SIG-M5 treated with dmso at 0.1 percent for 504 hours (cell line): ENCODE data around the gene NSUN2.

ENCODE experiments used
- DNase-seq: peaks from one replicate; lab custom pipeline; 2025; ENCODE audit not compliant: unreplicated experiment; lab: John Stamatoyannopoulos, UW

Gene NSUN2

GRCh38 chr5:6606884-6607558 lies 25.8 kb downstream of the NSUN2 start:
- DNase-seq: no peak

DNA sequence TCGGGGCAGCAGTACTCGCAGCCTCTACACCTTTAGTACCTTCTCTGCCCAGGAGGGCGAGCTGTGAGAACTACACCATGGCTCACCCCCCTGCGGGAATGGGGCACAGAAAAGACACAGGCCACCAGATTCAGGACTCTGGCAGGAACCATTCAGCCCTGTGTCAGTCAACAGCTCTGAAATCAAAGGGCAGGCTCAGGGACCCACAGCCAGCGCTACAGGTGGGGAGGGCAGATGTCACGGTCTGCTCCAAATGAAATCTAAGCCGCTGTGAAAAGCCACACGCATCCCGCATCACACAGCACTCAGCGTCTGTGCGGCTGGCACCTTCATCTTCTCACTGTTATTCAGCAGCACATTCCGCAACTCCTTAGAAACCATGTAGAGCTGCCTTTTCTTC lies 27.9 kb downstream of the NSUN2 start:
- DNase-seq: no peak

- no peak for DNase-seq
Measured at GRCh38 chr5:6604341-6604740, 28.5 kb downstream of the NSUN2 start.

GRCh38 chr5:6603643-6604042 lies 29.2 kb downstream of the NSUN2 start:
- no peak for DNase-seq

DNA sequence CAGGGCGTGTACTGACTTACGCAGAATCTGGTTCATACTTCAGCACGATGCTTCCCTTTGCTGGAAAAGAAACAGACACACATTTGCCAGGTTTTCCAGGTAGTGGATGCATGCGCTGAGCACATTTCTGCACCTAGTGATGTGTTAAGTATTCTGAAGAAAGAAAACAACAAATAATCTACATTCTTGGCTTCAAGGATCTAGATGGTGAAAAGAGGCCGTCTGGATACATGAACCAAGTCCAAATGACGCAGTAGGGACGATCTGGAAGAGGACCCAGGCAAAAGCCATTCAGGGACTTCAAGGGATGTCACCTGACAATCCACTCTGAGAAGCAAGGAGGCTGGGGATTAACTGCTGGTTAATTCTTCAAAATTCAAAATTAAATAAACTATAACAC lies 30.4 kb downstream of the NSUN2 start:
- no peak for DNase-seq

DNA sequence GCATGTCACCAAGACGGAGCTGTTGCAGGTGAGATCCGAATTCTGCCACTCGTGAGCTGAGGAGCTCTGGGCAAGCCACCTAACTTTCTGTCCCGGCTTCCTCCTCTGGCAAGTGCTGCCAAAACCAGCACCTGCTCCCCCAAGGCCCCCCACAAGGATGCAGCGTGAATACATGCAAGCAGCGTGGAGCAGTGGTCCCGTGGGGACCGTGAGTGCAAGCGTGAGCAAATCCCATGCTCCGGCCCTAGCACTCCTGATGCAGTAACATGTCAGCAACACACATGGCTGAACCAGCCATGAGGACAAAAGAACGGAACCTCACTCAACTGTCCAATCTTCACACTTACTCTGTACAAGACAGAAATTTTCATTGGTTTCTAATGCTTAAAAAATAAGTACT lies 31.0 kb downstream of the NSUN2 start:
- no peak for DNase-seq

DNA sequence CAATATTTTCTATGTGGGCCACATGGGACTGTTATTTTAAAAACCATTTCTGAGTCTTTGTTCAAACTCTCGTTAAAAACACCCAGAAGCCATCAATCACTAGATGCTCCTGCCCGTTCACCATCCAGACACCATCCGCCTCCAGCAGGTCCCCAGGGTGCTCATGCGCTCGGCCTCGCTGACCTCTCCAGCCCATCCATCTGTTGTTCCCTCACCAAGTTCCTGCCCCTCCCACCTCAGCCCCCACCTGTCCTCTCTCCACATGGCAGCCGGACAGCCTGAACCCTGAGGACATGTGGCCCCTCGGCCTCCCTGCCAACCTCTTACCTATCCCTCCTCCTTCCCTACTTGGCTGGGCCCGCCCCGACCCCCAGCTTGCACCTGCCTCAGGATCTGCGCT lies 31.6 kb downstream of the NSUN2 start:
- DNase-seq: no peak

DNA sequence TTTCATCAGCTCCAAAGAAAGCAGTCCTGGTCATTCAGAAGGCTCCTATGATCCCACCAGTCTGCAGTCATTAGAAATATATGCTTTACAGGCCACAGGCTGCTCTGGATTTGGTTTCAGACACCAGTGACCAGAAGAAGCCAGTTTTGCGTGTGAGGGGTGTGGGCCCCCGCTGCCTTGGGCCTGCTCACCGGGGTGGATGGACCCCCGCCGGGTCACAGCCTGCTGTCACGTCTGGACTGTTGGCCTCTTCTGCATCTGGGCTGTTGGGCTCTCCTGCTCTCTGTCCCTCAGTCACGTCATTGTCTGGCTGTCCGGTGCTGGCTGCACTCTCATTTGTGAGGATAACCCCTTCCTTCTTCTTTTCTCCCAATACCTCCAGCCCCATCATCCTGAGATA lies 33.1 kb downstream of the NSUN2 start:
- DNase-seq: no peak

DNA sequence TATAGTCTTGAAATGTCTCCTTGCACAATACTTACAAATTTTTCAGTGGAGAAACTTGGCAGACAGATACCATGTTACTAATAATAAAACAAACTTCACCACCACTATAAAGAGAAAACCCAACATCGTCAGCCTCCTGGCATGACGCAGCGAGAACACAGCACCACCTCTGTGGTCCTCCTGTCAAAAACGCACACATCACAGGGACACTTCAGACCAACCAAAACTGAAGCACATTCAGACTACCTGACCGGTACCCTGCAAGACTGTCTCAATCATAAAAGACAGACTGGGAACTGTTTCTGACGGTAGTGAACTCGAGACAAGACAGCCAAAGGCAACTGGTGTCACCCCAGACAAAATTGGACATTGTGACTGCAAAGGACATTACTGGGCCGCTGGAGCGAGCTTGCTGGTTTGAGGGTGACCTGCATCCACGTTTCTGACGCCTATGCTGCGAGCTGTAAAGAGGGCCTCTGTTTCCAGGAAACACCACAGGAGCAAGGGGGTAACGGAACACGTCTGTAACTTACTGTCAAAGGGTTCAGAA lies 34.4 kb downstream of the NSUN2 start:
- DNase-seq: no peak

GRCh38 chr5:6597557-6597956 lies 35.3 kb downstream of the NSUN2 start:
- DNase-seq: no peak

DNA sequence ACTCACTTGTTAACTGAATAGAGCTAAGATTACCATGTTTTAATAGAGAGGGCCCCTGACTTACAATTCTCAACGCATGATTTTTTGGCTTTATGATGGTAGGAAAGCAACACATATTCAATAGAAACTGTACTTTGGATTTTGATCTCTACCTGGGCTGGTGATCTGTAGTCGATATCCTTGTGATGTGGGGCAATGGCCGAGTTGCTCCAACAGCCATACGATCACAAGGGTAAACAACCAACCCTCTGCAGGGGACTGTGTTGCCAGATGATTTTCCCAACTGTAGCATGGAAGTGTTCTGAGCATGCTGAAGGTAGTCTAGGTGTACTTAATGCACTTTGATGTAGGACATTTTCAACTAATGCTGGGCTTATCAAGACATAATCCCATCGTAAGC lies 36.5 kb downstream of the NSUN2 start:
- no peak for DNase-seq

GRCh38 chr5:6595405-6595804 lies 37.4 kb downstream of the NSUN2 start:
- DNase-seq: no peak

- no peak for DNase-seq
Measured at GRCh38 chr5:6594066-6594465, 38.8 kb downstream of the NSUN2 start.

DNA sequence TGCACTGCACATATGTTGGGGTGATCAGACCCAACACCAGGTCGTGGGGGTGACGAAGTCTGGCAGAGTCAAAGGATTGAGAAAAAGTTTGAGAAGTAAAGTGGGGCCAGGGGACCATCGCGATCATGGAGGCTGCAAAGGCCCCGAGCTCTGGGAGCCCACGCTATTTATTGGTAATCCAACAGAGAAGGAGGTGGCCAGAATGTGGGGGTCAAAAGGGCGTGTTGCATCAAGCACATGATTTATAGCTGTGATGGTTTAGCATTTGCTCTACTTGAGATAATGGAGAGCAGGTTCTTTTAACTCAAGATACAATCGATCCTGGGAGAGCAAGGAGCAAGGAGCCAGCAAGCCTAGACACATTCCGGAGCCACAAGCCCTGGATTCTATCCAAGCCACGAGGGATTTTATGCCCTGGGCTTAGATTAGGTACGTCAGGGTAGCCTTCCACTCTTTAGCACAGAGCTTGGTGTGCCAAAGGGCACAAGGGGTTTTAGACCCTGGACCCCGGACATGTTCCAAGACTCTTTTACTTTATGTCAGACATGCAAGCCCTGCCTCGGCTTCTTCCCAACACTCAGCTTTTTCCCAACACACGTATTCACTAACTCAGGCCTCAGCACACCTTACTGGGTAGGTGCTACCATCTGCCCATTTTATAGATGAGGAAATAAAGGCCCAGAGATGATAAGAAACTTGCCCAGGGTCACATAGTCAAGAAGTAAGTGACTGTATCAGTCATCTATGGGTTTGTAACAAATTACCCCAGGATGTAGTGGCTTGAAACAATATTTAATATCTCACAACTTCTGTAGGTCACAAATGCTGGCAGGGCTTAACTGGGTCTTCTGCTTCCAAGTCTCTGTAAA lies 39.5 kb downstream of the NSUN2 start:
- DNase-seq: no peak

- DNase-seq: peak; percentile 13
Measured at GRCh38 chr5:6592601-6593000, 40.2 kb downstream of the NSUN2 start.

DNA sequence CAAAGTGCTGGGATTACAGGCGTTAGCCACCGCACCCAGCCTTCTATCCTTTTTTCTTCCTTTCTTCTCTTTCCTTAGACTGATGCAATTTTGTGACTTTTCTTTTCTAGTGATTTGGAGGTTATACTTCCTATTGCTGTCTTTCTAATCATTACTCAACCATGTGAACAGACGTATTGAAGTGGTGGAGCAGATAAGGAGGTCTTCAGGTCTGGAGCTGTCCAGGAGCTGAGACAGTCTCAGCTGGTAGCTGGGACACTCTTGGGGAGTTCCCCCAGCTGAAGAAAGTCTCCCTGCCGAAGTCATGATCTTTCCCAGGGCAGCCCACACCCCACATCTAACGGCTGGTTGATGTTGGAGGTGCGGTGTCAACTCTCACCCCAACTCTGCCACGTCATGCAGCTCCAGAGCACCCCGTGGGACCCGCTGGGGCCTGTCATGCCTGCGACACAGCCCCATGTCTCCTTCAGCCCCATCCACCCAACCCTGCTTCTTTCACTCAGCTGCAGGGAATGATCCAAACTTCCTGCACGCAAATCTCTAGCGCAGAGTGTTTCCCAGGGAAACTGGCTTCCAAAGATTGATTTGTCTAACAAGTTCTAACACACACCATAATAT lies 41.1 kb downstream of the NSUN2 start:
- DNase-seq: no peak

GRCh38 chr5:6590581-6590980 lies 42.3 kb downstream of the NSUN2 start:
- no peak for DNase-seq

DNA sequence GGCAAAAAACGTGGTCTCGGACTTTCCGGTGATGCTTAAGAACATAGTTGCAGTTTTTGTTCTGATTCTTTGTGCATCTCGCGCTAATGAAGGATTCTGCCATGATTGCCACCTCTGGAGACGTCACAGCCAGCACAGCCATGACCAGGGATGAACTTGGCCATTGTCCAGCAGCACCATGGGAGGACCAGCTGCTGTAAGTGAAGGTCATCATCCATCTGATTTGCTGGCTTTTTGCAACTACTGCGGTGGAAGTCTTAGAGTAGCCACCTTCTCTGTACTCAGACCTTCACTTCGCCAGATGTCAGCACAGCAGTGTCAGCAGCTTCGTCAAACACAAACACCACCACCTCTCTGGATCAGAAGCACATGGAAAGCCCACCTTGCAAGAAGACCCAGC lies 45.7 kb downstream of the NSUN2 start:
- DNase-seq: no peak

GRCh38 chr5:6586647-6587042 lies 46.2 kb downstream of the NSUN2 start:
- DNase-seq: no peak

DNA sequence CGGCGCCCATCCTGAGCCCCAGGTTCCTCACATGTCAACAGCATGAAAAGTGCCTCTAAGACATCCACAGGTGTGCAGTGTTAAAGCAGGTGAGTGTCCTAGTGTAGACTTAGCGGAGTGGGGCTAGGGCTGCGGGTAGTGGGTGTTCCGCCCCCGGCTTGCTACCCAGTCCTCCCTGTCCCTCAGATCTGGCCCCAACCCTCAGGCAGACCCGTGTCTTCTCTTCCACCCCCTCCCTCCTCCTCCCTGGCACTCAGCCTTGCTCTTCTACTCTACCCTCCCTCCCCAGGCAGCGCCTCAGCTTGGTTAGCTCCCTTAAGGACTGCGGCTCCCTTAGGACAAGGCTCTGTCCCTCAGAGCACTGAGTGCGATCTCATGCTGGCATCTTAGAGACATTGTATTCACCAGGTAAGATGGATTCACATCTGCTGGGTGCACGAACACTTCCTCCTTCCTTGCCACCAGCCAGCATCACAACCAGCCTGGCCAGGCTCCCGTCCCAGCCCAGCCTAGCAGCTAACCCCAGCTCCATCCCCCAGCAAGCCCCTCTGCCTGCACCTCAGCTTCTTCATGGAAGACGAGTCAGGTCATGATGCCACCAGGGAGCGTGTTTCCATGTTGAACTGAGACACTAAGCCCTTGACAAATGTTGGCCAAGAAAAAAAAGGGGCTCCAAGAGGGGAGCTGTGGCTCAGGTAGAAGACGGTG lies 46.8 kb downstream of the NSUN2 start:
- DNase-seq: no peak

GRCh38 chr5:6585168-6585567 lies 47.7 kb downstream of the NSUN2 start:
- DNase-seq: no peak
